Tongue (tissue), 2 donors: Measurements from ENCODE around the gene ADGRB2. TPM values are rescaled to one million over a fixed set of nuclear protein-coding genes. Genes with fewer than 3 reads are reported as not detected.

ENCODE experiments used
- DNase-seq: peaks from one replicate; pipeline ENCODE4 v3.0.0-alpha.2; 2015
- total RNA-seq: library from RNA; depleted of rRNA; stranded (reverse); fragments of >200 nt; gene quantifications from one replicate; pipeline ENCODE4 v1.2.3, GENCODE V29; 2014

Gene ADGRB2, protein sequence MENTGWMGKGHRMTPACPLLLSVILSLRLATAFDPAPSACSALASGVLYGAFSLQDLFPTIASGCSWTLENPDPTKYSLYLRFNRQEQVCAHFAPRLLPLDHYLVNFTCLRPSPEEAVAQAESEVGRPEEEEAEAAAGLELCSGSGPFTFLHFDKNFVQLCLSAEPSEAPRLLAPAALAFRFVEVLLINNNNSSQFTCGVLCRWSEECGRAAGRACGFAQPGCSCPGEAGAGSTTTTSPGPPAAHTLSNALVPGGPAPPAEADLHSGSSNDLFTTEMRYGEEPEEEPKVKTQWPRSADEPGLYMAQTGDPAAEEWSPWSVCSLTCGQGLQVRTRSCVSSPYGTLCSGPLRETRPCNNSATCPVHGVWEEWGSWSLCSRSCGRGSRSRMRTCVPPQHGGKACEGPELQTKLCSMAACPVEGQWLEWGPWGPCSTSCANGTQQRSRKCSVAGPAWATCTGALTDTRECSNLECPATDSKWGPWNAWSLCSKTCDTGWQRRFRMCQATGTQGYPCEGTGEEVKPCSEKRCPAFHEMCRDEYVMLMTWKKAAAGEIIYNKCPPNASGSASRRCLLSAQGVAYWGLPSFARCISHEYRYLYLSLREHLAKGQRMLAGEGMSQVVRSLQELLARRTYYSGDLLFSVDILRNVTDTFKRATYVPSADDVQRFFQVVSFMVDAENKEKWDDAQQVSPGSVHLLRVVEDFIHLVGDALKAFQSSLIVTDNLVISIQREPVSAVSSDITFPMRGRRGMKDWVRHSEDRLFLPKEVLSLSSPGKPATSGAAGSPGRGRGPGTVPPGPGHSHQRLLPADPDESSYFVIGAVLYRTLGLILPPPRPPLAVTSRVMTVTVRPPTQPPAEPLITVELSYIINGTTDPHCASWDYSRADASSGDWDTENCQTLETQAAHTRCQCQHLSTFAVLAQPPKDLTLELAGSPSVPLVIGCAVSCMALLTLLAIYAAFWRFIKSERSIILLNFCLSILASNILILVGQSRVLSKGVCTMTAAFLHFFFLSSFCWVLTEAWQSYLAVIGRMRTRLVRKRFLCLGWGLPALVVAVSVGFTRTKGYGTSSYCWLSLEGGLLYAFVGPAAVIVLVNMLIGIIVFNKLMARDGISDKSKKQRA (N-terminal part only)
- 7.9 TPM for total RNA-seq

GRCh38 chr1:31764312-31765040, at the start of gene ADGRB2:
Gene ADGRB2 (minus strand): TSS chr1:31764340. CDS start chr1:31757221, 7,119 bp downstream.
- DNase-seq = peak; percentile 71

GRCh38 chr1:31812158-31812829, 48.2 kb upstream of the ADGRB2 start:
- no peak for DNase-seq

DNA sequence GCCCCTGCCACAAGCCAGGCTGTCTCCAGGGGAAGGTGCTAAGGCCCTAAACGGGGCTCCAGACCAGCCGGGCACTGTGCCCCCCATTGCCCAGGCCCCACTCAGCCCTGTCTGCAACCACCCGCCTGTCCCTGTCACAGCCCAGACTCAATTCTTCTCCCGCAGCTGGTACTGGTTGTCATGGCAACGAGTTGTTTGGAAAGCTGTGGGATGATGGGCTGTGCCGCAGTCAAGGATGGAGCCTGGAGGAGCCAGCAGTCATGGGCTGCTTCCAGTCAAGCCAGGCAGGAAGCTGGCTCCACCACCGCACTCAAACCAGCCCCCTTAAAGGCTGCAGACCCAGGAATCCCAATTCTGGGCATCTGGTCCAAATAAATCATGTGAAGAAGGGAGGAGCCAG, 47.5 kb upstream of the ADGRB2 start:
- DNase-seq = peak; percentile 91

GRCh38 chr1:31809698-31810097, 45.6 kb upstream of the ADGRB2 start:
- no peak for DNase-seq

- DNase-seq = no peak
These were observed 43.3 kb upstream of the ADGRB2 start for GRCh38 chr1:31807273-31808048.

- no peak for DNase-seq
These were observed 41.2 kb upstream of the ADGRB2 start for GRCh38 chr1:31805318-31805717.

DNA sequence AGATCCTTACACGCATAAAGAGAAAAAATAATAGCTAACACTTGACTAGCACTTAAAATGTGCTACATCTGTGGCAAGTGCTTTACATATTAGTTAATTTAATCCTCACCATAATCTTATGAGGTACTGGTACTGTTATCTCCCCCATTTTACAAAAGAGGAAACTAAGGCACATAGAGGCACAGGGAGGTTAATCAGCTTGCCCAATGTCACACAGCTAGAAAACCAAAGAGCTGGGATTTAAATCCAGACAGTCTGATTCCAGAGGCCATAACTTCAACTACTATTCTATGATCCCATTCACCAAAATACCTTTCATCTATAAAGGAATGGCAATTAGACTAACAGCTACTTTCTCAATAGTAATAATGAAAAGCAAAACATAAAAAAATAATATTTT, 40.0 kb upstream of the ADGRB2 start:
- DNase-seq = no peak

DNA sequence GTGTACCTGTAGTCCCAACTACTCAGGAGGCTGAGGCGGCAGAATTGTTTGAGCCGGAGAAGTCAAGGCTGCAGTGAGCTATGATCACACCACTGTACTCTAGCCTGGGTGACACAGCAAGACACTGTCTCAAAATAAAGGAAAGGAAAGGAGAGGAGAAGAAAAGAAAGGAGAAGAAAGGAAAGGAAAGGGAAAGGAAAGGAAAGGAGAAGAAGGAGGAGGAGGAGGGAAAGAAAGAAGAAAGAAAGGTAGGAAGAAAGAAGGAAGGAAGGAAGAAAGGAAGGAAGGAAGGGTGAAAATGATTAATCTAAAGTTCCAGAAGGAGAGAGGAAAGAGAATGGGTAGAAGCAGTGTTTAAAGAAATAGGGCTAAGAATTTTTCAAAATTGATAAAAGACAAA, 39.5 kb upstream of the ADGRB2 start:
- no peak for DNase-seq

DNA sequence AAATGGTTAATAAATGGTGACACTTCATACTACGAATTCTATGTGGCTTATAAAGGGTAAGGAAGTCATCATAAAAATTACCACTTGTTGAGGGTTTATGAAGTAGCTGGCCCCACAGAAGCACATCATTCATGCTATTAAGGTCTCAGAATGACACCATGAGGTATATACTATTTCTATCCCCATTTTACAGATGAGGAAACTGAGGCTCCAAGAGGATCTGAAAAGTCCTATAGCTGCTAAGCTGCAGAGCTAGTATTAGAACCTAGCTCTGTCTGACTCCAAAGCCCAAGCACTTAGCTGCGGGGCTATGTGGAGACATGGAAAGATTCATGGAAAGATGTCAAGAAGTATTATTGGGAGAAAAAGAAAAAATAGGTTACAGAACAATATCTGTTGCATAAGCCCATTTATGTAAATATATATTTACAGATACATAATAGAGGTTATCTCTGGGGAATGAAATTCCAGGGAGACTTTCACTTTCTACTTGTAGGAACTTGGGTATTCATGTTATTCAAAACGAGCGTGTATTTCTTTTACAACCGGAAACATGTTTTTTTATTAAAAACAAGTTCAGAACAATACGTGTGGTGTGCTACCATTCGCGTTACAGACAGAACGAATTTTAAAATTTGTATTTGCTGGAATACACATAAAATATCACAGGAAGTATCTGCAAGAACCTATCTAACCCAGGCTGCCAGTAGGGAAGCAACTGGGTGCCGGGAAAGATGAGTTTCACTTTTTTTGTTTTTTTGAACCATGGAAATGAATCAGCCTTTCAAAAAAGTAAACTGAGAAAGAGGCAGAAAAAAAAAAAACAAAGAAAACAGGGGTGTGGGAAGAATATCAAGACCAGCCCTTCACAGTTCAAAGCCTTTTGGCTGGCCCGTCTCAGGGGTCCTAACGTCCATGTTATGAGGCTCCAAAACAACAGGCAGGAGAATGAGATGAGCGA, 38.3 kb upstream of the ADGRB2 start:
- no peak for DNase-seq

- no peak for DNase-seq
These were observed 37.3 kb upstream of the ADGRB2 start for GRCh38 chr1:31801458-31801857.

DNA sequence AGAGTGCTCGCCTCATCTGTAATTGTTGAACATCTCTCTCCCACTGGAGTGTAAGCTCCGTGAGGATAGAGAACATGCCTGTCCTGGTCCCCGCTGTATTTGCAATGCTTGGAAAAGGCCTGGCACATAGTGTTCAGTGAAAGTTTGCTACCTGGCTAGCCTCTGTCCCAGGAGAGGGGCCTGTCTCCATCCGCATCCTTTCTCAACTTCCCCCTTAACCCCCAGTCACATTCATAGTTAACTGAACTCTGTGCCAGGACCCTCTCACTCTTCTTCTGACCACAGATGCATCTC, 36.5 kb upstream of the ADGRB2 start:
- no peak for DNase-seq

GRCh38 chr1:31799895-31800673, 35.9 kb upstream of the ADGRB2 start:
- no peak for DNase-seq

- no peak for DNase-seq
These were observed 35.2 kb upstream of the ADGRB2 start for GRCh38 chr1:31799196-31799894.

GRCh38 chr1:31798433-31799195, 34.5 kb upstream of the ADGRB2 start:
- DNase-seq = no peak

- no peak for DNase-seq
These were observed 33.9 kb upstream of the ADGRB2 start for GRCh38 chr1:31798086-31798432.

DNA sequence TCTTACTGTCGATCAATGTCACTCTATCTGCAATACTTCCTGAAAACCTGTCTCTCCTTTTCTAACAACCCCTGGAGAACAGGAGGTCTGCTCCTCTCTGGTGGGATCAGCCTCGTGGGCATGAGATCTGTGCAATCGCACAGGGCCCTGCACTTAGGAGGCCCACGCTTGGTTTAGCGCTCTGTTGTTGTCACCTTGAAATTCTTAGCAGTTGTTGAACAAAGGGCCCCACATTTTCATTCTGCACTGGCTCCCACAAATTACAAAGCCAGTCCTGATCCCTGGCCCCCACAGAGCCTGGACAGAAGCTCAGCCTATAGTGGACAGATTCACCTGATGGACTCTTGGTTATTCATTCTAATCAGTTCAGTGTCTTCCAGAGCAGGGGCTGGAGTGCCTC, 33.1 kb upstream of the ADGRB2 start:
- DNase-seq = no peak

DNA sequence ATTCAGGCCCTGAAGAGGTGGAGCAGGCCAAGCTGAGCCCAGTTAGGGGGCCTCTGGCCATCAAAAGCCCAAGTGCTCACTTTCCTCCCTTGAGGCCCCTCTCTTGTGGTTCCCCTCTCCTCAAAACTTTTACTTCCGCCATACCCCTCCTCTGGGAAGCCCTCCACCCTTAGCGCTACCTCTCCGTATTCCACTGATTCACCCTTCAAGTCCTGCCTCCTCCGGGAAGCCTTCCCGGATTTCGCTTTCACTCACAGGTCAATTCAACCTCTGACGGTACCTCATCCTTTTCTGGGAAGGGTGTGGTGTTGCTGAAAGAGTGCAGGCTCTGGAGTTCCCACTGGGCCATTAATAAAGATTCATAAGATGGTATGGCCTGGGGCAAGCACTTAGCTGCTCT, 32.6 kb upstream of the ADGRB2 start:
- DNase-seq = no peak
